T-helper 2 cell treated with Interferon-gamma antibody and Interleukin-4, amounts not matched to agents 5 μg/mL and 100 μg/mL, for 36 hours (primary cell): ENCODE data around the gene PRKAR2B.
A peak's percentile ranks its signal among the peaks of the same experiment; 100 is the strongest.
"Not testable (repeated sequence)": the region's sequence is repeated elsewhere in the genome, so short reads cannot be mapped to it uniquely, and the experiment has no call there.

ENCODE experiments used
- DNase-seq: peaks from one replicate; pipeline ENCODE4 v3.0.0; 2021; ENCODE audit warnings: low spot score
- H3K27ac Mint-ChIP-seq: one replicate; pipeline ENCODE4 v1.8.0; 2021; ENCODE audit warnings: mild to moderate bottlenecking, mixed read lengths
- H3K27me3 Mint-ChIP-seq: one replicate; pipeline ENCODE4 v1.8.0; 2021; ENCODE audit warnings: low read depth, mixed read lengths
- H3K36me3 Mint-ChIP-seq: one replicate; pipeline ENCODE4 v1.8.0; 2021; ENCODE audit warnings: low read depth, mixed read lengths
- H3K4me1 Mint-ChIP-seq: one replicate; pipeline ENCODE4 v1.8.0; 2021; ENCODE audit warnings: low read depth, mixed read lengths
- H3K4me3 Mint-ChIP-seq: one replicate; pipeline ENCODE4 v1.8.0; 2022; ENCODE audit warnings: mild to moderate bottlenecking, moderate library complexity, mixed read lengths
- H3K9me3 Mint-ChIP-seq: one replicate; pipeline ENCODE4 v1.8.0; 2021; ENCODE audit warnings: mixed read lengths

The PRKAR2B gene

DNA sequence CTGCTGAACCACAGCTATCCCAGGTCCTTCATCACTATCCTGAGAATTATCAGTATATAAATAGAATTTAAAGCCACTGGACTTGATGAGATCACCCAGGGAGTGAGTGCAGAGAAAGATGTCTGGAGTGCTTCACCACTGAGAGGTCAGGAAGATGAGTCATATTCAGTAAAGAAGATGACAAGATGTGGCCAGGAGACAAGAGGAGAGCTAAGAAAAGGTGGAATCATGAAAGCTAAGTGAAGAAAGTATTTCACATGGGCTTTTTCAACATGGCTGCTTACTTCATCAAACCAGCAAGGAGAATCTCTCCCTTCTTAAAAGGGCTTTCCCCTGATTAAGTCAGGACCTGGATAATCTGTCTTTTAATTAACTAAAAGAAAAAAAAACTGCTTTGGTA lies 9.1 kb upstream of the PRKAR2B start:
- peaks cover 19% of the 10 kb centered on the region for H3K27me3 Mint-ChIP-seq
- H3K4me3 Mint-ChIP-seq = no peak overlapping the region
- H3K27ac Mint-ChIP-seq = no peak overlapping the region
- no peak for DNase-seq
- no peaks in the 10 kb centered on the region for H3K36me3 Mint-ChIP-seq
- no peaks in the 10 kb centered on the region for H3K9me3 Mint-ChIP-seq
- peaks cover 4% of the 10 kb centered on the region for H3K4me1 Mint-ChIP-seq

DNA sequence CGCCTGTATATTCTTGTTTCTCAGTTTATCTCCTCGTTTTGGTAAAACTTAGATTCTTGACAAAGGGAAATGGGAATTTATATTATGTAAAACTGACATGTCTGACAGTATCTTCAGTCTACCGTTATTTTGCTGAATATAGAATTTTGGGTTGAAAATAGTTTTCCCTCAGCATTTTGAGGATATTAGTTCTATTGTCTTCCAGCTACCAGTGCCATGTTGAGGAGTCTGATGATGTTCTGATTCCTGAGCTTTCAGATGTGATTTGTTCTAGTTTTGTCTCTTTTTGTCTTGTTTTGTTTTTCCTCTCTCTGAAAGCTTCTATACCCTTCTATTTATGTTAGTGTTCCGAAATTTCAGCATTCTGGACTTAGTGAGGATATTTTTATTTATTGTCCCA lies 8.0 kb upstream of the PRKAR2B start:
- Mint-ChIP-seq H3K27ac (no peak overlapping the region), H3K4me1 (peaks cover 4% of the 10 kb centered on the region), H3K27me3 (peaks cover 22% of the 10 kb centered on the region), H3K4me3 (no peak overlapping the region), H3K9me3 (no peaks in the 10 kb centered on the region), H3K36me3 (no peaks in the 10 kb centered on the region)
- no peak for DNase-seq

DNA sequence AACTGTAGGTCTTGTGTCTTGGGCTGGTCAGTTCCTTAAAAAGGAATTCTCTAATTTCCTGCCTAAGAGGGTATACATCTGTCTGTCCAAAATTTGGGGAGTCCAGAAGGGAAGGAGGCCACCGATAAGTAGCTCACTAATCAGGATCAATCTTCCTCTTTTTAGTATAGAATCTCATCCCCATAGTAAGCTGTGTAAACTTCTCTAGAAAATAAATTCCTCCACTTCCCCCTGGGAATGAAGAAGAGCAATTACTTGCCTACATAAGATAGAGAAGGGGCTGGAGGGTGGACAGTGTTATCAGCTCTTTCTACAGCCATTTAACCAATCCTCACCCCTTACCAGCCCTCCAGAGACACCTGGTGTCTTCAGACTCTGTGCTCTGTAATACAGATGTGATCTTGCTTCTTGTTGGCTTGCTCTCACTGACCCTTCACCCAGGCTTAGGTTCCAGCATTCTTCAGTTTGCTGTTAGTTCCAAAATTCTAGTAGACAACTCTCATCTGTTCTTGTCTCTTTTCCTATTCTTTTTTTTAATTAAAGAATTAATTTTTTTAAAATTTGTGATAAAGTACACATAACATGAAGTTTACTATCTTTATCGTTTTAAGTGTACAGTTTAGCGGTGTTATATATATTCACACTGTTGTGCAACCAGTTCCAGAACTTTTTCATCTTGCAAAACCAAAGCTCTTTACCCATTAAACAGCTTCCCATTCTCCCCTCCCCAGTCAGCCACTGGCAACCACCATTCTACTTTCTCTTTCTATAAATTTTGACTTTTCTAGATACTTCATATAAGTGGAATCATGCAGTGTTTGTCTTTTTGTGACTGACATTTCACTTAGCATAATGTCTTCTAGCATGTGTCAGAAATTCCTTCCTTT lies 6.5 kb upstream of the PRKAR2B start:
- Mint-ChIP-seq H3K4me1 (peaks cover 4% of the 10 kb centered on the region), H3K27ac (no peak overlapping the region), H3K9me3 (no peaks in the 10 kb centered on the region), H3K4me3 (no peak overlapping the region), H3K36me3 (no peaks in the 10 kb centered on the region), H3K27me3 (peaks cover 24% of the 10 kb centered on the region)
- no peak for DNase-seq

DNA sequence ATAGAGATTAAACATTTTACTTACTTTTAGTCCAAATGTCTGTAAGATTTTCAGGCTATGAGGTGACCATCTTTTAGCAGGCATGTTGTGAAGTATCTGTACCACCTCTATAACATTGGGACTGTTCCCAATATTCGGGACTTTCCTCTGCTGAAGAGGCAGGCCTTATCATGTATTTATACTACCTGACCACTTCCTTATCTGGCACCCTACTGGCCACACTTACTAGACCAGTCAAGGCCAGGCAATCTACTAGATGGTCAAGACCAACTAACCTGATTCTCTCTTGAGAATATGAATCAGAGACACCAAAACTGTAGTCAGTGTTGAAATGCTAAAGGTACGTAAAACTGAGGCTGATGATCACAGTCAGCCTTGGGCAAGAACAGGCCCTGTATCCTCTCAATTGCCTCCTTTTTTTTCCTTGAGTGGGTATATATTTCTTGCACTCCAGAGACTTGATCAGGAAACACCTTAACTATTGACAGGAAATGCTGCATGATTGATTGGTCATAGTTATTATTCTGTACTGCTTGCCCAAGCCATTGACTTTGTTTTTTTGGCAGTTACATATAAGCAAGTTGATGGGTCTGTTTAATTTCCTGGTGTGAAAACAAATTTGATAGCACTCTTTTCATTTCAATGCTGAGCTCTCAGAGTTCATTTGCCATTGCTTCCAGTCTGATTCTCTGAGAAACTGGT lies 5.2 kb upstream of the PRKAR2B start:
- Mint-ChIP-seq H3K36me3 (no peaks in the 10 kb centered on the region), H3K9me3 (no peaks in the 10 kb centered on the region), H3K27ac (no peak overlapping the region), H3K4me3 (no peak overlapping the region), H3K4me1 (peaks cover 6% of the 10 kb centered on the region), H3K27me3 (peaks cover 24% of the 10 kb centered on the region)
- DNase-seq = no peak

DNA sequence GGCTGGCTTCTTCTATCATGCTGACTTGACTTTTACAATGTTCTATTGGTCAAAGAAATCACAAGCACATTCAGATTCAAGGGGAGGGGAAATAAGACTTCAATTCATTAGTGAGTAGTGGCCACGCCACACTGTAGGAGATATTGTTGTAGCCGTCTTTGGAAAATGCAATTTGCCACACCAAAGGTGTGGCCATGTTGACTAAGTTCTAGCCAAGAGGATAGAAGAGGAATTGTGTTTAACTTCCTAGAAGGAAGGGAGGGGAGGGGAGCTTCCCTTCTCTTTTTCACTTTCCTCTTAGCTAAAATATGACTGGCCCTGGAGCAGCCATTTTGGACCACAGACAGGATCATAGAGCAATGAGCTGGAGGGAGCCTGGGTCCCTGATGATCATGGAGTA lies 3.4 kb upstream of the PRKAR2B start:
- Mint-ChIP-seq H3K27me3 (peaks cover 30% of the 10 kb centered on the region), H3K27ac (no peak overlapping the region), H3K36me3 (peaks cover 3% of the 10 kb centered on the region), H3K4me1 (peaks cover 8% of the 10 kb centered on the region), H3K4me3 (no peak overlapping the region), H3K9me3 (no peaks in the 10 kb centered on the region)
- no peak for DNase-seq

DNA sequence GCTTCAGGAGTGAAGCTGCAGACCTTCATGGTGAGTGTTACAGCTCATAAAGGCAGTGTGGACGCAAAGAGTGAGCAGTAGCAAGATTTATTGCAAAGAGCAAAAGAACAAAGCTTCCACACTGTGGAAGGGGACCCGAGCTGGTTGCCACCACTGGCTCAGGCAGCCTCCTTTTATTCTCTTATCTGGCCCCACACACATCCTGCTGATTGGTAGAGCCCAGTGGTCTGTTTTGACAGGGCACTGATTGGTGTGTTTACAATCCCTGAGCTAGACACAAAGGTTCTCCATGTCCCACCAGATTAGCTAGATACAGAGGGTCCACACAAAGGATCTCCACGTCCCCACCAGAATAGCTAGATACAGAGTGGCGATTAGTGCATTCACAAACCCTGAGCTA lies 2.7 kb upstream of the PRKAR2B start:
- H3K36me3 Mint-ChIP-seq, H3K4me1 Mint-ChIP-seq, H3K4me3 Mint-ChIP-seq, H3K9me3 Mint-ChIP-seq, H3K27ac Mint-ChIP-seq, DNase-seq: not testable (repeated sequence)
- H3K27me3 Mint-ChIP-seq = peaks cover 32% of the 10 kb centered on the region

DNA sequence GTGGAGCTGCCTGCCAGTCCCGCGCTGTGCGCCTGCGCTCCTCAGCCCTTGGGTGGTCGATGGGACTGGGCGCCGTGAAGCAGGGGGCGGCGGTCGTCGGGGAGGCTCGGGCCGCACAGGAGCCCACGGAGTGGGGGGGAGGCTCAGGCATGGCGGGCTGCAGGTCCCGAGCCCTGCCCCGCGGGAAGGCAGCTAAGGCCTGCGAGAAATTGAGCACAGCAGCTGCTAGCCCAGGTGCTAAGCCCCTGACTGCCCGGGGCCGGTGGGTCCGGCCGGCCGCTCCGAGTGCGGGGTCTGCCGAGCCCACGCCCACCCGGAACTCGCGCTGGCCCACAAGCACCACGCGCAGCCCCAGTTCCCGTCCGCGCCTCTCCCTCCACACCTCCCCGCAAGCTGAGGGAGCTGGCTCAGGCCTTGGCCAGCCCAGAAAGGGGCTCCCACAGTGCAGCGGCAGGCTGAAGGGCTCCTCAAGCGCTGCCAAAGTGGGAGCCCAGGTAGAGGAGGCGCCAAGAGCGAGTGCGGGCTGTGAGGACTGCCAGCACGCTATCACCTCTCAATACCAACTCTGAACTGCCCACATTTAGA lies 2.1 kb upstream of the PRKAR2B start:
- H3K4me3 Mint-ChIP-seq, DNase-seq, H3K4me1 Mint-ChIP-seq, H3K27ac Mint-ChIP-seq, H3K9me3 Mint-ChIP-seq, H3K36me3 Mint-ChIP-seq: not testable (repeated sequence)
- peaks cover 36% of the 10 kb centered on the region for H3K27me3 Mint-ChIP-seq

DNA sequence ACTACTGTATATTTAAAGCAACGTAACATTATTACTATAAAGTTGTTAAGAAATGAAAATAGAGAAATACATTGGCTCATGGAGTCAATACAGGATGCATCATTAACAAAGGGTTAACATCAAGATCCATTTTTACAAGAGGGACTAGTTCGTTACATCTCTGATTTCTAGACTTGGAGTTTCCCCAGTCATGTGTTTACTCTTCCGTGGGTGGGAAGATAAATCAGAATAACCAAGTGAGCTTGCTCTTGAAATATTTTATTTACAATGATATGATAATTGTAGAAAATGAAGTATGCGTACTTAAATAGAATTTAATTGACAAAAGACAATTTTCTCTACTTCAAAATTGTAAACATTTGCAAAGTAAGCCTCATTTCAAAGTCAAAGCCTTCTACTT lies 1.0 kb upstream of the PRKAR2B start:
- no peak for DNase-seq
- peak overlapping the region; percentile 75 for H3K4me3 Mint-ChIP-seq
- H3K27ac Mint-ChIP-seq = no peak overlapping the region
- H3K36me3 Mint-ChIP-seq = peaks cover 3% of the 10 kb centered on the region
- H3K27me3 Mint-ChIP-seq = peaks cover 46% of the 10 kb centered on the region
- H3K9me3 Mint-ChIP-seq = no peaks in the 10 kb centered on the region
- peaks cover 8% of the 10 kb centered on the region for H3K4me1 Mint-ChIP-seq

DNA sequence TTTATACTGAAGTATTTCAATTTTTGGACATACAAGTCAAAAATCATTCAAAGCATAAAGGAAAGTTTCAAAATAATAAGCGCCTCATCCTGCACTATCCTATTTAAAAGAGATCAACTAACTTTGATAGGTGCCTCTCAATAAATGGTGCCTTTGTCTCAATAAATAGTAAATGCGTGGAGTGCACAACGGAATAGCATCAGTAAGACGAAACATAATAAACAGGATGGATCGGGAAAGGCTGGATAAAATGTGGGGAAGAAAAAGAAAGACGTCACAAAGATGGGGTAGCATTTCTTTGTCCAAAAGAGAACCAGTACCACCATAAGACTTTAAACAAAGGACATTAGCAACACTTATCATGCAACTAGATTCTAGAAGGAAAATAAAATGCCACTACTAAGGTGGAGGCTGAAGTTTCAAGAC lies 571 bp upstream of the PRKAR2B start:
- peak overlapping the region; percentile 75 for H3K4me3 Mint-ChIP-seq
- H3K27me3 Mint-ChIP-seq = peaks cover 50% of the 10 kb centered on the region
- DNase-seq = no peak
- H3K4me1 Mint-ChIP-seq = peaks cover 8% of the 10 kb centered on the region
- peaks cover 3% of the 10 kb centered on the region for H3K36me3 Mint-ChIP-seq
- H3K9me3 Mint-ChIP-seq = no peaks in the 10 kb centered on the region
- no peak overlapping the region for H3K27ac Mint-ChIP-seq

DNA sequence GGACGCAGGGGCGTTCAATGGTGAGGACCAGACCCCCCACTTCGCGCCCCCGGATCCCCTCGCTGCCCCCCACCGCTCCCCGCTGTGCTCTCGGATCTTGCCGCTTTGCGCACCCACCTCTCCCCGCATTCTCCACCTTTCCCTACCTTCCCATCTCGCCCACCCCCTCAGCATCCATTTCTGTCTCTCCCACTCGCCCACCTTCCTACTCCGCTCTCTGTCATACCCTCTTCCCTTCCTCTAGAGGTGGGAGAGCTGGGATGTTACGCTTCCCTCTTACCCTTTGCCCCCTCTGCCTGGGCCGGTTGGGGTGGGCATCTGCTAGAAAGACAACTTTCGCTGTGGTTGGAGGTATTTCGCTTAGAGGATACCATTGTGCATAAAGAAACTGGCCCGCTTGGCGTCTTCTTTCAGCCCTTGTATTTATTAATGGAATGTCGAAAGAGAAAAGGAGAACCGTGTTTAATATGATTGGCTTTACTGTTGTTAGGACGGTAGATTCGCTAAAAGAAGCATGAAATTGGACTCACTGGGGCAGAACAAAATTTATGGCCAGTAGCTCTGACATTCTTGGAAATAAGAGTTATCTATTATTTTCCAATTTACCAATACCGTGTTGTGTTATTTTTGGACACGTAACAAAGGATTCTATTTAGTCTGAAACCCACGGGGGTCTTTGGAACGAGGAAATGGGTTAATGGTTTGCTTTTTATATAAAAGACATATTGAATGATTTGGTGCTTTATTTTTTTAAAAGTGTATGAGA lies 873 bp downstream of the PRKAR2B start:
- H3K27ac Mint-ChIP-seq = no peak overlapping the region
- no peaks in the 10 kb centered on the region for H3K9me3 Mint-ChIP-seq
- H3K4me3 Mint-ChIP-seq = peak overlapping the region; percentile 88
- peaks cover 8% of the 10 kb centered on the region for H3K4me1 Mint-ChIP-seq
- peaks cover 3% of the 10 kb centered on the region for H3K36me3 Mint-ChIP-seq
- no peak for DNase-seq
- H3K27me3 Mint-ChIP-seq = peaks cover 61% of the 10 kb centered on the region

DNA sequence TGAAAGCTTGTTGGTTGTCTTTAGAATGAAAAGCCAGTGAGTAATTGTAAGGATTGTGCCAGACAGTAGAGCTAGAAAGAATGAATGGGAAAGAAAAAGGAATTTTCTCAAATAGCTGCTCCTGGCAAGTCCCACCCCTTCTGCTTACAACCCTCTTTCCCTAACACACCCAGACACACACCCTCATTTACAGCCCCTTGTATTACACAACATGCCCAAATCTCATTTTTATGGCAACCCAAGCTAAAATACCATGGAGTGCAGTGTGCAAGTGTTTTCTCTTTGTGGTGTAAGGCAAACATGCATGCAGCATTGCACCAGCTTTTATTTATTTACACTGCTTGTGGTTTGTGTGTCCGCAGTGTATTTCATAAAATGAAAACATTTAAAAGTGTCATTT lies 1.5 kb downstream of the PRKAR2B start:
- Mint-ChIP-seq H3K4me1 (peaks cover 8% of the 10 kb centered on the region), H3K27ac (no peak overlapping the region), H3K36me3 (peaks cover 3% of the 10 kb centered on the region), H3K9me3 (no peaks in the 10 kb centered on the region), H3K4me3 (peak overlapping the region; percentile 28), H3K27me3 (peaks cover 66% of the 10 kb centered on the region)
- DNase-seq = no peak

DNA sequence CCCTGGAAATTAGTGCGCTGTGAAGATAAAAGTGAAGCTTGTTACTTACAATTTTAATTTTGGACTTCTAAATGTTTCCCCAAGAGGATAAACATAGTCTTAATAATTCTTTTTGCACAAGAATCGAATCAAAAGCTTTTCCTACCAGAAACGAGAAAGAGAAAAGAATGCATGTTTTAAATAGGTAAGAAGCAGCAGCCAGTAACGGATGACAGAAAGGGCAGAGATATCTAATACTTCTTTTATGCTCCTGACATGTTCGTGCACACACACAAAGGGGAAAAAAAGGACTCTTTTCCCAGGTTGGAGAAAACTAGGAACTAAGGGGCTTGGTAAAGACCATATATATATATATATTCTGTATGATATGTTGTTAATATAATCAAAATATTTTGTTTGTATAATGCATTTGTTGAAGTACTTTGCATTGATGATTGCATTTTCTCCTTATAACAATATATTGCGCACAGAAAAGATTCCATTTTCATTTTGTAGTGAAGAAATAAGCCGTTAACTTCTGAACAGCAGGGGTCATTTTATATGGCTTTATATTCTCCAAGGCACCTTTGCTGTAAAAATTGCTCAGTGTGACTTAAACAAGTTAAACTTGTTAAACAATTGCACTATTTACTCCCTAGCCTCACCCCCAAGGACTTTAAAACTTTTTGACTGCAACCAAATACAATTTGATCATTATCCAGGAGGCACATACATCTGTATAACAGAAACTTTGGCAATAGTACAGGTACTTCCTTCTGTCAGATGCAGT lies 2.2 kb downstream of the PRKAR2B start:
- H3K27me3 Mint-ChIP-seq = peaks cover 68% of the 10 kb centered on the region

More for the DNA sequence above, 2.2 kb downstream of the PRKAR2B start:
- Mint-ChIP-seq H3K27ac (no peak overlapping the region), H3K4me3 (no peak overlapping the region), H3K4me1 (peaks cover 12% of the 10 kb centered on the region), H3K36me3 (peaks cover 3% of the 10 kb centered on the region), H3K9me3 (no peaks in the 10 kb centered on the region)
- DNase-seq = no peak
